GM03348 (cell line): ENCODE results near the gene NKG7.
A peak's percentile ranks its signal among the peaks of the same experiment; 100 is the strongest.

Source experiments
- DNase-seq: peaks from one replicate; pipeline ENCODE4 v3.0.0; 2012; ENCODE audit warnings: low spot score

NKG7 gene

GRCh38 chr19:51391073-51391611 lies 18.7 kb upstream of the NKG7 start:
- no peak for DNase-seq

DNA sequence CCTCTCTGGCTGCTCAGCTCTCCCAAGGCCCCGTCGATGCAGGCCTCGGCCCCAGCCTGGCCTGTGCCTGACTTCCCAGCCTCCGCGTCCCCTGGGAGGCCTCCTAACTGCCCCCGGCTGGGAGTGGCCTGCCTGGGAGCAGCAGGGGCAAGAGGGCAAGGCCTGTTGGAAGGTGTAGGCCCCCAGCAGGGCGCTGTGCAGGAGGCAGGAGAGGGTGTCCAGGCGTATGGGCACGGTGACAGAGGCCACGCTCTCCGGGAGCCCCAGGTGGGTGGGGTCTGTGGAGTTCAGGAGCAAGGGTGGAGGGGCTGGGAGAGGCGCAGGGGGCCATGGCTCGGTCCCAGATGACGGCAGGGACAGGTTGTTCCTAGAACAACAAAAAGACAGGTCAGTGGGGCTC lies 16.7 kb upstream of the NKG7 start:
- no peak for DNase-seq

DNA sequence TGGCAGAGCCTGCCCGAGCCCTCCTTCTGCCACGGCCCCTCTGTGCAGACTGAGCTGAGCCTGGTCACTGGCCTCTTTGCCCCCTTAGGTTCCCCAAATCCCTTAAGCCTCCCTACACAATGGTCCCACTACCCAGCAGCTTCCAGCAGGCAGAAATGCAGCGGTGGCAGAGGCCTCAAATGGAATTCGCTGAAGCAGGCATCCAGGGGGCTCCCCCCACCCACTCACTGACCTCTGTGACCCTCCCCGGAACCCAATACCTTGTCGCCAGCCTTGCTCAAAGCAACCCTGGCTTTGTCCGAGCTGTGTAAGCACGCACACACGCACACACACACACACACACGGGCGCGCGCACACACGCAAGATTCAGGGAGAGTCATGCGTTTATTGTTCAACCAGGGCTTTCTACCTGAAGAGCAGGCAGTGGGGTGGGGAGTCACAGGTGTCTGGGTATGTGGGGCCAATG lies 15.5 kb upstream of the NKG7 start, which contains the start of gene LIM2:
LIM2 (minus strand) TSS at position 51 of the 466 bp plus-strand sequence. CDS start 531 bp downstream, outside the sequence.
- DNase-seq: no peak

GRCh38 chr19:51386882-51387520 lies 14.5 kb upstream of the NKG7 start:
- no peak for DNase-seq

DNA sequence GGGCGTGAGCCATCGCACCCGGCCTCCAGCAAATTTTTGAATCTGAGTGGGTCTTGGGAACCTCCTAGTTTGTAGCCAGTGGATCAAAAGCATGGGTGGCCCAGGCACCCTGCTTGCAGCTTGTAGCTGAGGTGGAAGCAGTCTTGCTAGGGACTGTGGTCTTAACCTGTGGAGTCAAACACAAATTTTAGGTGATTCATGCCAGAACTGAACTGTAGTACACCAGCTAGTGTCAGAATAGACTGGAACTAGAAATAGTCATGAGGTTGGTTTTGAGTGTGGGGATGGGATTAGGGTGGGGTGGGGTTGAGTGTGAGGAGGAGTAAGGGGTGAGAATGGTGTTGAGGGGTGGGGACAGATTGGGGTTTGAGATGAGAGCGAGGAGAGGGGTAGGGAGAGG lies 9.6 kb upstream of the NKG7 start:
- DNase-seq: no peak

DNA sequence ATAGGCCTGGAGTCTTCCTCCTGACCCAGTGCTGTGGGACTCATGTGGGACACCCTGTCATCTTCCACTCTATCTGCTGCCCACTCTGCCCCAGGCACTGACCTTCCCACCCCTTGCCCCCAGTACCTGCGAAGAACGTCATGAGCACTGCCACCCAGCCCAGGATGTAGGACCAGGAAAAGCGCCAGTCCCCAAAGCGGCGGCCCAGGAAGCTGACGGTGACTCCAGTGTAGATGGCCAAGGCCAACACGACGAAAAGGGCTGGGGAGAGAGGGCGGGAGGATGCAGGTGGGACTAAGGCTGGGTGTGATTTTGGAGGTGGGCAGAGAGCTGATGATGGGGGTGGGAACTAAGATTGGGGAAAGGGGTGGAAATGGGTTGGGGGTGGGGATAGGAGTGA lies 7.9 kb upstream of the NKG7 start:
- no peak for DNase-seq

DNA sequence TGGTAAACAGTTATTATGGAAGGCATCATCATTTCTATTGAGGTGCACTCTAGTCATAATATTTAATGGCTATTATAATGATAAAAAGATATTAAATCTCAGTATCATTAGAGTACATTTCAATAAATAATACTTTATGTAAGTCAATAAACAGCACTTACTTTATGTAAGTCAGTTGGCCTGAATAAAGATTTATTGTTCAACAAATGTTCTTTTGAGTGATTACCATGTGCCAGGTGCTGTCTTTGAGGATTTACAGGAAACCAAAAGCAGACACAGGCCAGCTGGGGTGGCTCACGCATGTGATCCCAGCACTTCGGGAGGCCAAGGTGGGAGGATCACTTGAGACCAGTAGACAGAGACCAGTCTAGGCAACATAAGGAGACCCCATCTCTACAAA lies 5.0 kb upstream of the NKG7 start:
- no peak for DNase-seq

DNA sequence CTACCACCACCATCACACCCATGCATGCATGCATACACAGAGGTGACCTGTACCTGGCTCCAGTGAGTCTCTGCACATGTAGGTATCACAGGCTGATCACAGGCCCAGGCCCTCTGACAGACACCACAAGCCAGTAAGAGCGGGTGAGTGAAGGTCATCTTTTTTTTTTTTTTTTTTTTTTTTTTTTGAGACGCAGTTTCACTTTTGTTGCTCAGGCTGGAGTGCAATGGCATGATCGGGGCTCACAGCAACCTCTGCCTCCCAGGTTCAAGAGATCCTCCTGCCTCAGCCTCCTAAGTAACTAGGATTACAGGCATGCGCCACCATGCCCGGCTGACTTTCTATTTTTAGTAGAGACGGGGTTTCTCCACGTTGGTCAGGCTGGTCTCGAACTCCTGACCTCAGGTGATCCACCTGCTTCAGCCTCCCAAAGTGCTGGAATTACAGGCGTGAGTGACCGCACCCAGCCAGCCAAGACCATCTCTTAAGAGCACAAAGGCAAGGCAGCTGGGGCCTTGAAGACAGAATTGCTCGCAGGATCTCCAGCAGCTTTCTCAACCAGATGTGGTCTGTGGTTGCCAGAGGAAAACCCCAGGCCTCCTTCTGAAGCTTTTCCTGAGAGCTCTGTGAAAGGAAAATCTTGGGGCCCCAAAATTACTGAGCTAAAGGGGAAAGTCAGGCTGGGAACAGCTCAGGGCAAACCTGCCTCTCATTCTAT lies 3.2 kb upstream of the NKG7 start:
- DNase-seq: no peak

DNA sequence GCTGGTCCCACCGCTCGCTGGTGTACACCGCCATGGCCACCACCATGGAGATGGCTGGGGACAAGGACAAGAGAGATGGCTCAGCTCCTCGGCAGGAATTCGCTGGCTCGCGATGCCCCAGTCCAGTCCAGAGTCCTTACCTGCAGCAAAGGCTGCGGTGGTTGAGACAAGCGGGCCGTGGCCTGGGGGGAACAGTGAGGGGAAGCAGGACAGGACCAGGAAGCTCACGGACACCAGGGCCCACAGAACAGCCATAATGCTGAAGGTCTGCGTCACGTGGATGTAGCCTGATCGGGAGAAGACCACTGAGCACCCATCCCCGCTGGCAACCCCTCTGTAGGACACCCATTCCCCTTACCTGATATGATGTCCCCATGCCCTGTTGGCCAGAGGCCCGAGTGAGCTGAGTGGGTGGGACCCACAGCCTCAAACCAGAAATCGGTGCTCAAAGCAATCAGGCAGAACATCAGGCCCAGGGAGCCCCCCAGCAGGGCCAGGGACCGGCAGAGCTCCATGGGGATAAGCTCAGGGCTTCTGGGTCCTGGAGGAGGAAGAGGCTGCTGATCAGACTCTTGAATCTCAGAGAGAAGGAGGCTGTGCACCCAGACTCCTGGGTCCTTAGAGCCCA lies 319 bp downstream of the NKG7 start:
- no peak for DNase-seq

- DNase-seq: no peak
These were observed 1.2 kb downstream of the NKG7 start for GRCh38 chr19:51371186-51371690.

- no peak for DNase-seq
These were observed 2.2 kb downstream of the NKG7 start for GRCh38 chr19:51370230-51370629.

GRCh38 chr19:51368366-51369282 lies 3.8 kb downstream of the NKG7 start, which contains the start of gene CLDND2:
CLDND2 (minus strand) TSS chr19:51369003; CDS start chr19:51368577, 426 bp downstream.
- DNase-seq: peak; percentile 39

DNA sequence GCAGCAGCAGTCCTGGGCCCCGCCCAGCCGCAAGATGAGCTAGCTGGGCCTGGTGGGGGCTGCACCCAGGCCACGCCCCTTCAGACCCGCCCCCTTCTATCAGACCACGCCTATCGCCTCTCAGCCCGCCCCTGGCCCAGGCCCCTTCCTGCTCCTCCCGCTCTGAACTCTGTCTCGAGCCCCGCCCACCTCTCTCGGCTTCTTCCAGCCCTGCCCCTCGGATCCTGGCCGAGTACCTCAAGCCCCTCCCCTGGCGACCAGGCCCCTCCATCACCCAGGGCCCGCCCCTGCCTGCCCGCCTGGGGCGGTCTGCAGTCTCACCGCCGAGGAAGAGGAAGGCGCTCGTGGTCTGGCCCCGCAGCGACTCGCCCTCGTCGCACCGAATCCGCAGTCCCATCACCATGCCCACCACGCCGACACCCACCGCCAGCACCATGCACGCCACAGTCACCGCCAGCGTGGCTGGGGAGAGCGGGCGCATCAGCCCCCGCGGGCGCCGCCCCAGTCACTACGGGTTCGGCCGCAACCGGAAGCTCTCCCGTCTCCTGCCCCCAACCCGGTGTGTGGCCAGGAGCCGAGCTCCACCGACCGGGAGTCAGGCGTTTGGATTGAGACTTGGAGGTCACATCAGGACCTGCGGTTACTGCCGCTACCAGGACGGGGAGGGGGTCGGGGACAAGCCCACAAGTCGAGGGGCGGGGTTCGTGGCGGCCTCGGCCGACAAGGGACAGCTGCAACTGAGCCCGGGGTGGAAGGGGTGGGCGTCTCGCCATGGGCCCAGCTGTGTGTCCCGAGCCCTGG lies 4.7 kb downstream of the NKG7 start:
- peak; percentile 99 for DNase-seq

DNA sequence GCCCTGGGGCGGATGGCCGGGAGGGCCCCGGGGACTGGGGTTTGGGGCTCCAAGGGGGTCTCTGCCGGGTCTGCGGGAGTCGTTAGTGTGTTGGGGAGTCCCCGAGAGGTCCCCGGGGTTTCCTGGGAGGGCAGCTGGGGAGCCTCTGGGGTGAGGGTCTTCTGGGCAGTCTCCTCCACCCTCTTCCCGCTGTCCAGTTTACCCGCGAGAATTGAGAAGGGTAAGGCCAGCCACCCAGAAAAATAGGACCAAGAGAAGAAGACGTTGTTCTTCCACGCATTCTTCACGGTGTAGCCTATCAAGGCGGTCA lies 5.2 kb downstream of the NKG7 start:
- no peak for DNase-seq

GRCh38 chr19:51366389-51367254 lies 5.8 kb downstream of the NKG7 start:
- DNase-seq: peak; percentile 99

GRCh38 chr19:51365965-51366388 lies 6.5 kb downstream of the NKG7 start, which contains the start of gene ETFB:
ETFB (minus strand) TSS chr19:51366388; CDS start chr19:51366326, 62 bp downstream.
- DNase-seq: no peak

DNA sequence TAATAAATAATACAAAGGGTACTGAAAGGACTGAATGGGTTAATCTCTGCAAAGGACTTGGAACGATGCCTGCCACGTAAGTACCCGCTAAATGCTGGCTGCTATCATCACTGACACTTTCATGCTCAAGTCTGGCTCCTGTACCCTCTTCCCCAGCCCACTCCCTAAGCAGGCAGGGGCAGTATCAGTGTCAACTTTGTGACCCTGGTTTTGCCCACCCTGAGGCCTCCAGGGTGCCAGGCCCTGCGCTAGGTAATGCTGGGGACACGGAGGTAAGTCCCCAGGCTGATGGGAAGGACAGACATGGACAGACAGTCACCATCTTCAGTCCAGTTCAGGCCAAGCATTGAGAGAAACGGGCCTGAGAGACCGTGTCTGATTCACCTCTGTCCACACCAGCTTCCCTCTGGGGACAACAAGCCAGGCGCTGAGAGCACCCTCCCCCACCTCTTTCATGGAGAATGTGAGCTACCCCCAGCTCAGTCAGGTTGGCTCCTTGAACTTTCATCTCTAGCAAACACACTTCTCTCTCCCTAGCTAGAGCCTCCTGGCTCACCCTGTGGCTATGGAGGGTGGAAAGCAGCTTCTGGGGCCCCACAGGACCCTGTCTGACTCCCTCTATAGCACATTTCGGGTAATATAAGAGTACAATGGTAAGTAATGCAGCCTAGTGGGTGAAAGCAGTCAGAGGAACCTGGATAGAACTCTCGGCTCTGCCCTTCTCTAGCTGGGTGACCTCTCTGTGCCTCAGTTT lies 7.1 kb downstream of the NKG7 start:
- DNase-seq: peak; percentile 48

DNA sequence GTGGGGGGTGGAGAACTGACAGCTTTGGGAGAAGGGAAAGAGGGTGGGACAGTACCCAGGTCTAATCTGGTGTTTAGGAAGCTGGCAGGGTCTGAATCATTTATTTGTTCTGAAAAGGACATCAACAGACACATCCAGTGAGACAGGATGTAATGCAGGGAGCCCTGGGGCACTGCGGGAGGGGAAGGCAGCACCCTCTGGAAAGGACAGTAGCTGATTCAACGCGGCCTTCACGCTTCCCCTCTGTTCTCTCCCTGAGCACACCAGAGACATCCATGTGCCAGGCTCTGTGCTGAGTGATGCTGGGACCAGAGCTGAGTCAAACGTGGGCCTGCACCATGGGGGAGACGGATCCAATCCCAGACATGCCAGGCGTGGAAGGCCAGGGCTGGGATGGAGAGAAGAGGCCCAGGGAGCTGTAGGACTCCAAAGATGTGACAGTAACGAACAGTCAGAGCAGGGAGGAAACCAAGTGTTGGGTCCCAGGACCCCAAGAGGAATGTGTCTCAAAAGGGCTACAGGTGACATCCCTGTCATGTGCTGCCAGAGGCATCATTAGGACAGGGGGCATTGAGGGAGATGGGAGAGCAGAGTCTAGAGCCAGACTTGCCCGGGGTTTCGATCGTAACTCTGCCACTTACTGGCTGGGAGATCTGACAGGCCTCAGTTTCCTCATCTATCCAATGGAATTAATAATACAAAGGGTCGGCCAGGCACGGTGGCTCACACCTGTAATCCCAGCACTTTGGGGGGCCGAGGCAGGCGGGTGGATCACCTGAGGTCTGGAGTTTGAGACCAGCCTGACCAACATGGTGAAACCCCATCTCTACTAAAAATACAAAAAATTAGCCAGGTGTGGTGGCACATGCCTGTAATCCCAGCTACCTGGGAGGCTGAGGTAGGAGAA lies 8.0 kb downstream of the NKG7 start:
- DNase-seq: no peak
